NCI-H774 (cell line): ENCODE measurements around the gene ROBO1.
"Not testable (repeated sequence)": the region's sequence is repeated elsewhere in the genome, so short reads cannot be mapped to it uniquely, and the experiment has no call there.

ENCODE experiments used
- DNase-seq: peaks from one replicate; lab custom pipeline; 2025; lab: John Stamatoyannopoulos, UW

Gene ROBO1

DNA sequence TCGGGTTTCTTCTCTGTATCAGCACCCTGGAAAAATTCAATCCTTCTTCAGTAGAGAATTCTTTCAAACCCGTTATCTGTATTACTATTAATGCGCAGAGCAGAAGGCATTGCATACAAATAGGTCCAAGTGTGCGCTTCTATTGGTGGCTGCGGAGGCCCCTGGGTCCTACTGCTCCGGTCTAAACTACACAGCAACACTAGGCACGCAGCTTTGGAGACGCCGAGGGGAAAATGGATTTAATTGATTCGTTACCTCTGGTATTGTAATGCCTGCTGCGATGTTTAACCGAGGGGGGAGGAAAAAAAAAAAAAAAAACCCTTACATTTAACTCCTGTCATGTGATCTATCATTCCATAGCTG lies at the start of gene ROBO1:
ROBO1 (minus strand) TSS at position 94 of the 363 bp plus-strand sequence.
- DNase-seq = no peak

DNA sequence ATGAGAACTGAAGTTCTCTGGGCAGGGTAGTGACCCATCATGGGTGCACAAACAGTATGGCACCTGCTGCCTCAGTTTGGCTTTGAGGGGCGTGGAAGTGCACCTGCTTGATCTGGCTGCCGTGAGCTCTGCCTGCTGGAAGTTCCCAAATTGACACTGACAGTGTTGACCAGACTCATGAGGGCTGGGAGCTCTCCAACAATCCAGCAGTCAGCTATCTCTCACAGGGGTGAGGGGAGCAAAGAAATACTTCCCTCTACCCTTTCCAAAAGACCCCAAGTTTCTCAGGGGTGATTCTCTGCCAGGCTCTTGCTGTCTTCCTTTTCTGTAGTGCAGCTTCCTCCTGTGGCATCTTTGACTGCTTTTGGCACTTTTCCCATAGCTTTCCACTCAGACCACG lies 49.4 kb upstream of the ROBO1 start:
- no peak for DNase-seq

DNA sequence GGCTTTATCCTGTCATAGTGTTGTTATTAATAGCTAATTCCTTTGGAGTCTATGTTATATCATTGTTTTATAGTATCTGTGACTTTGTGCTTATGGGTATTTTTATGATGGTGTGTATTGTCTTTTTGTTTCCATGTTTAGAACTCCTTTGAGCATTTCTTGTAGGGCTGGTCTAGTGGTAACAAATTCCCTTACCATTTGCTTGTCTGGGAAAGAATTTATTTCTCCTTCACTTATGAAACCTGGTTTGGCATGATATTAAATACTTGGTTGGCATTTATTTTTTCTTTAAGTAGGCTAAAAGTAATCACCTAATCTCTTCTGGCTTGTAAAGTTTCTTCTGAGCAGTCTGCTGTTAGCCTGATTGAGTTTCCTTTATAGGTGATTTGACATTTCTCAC lies 47.7 kb upstream of the ROBO1 start:
- no peak for DNase-seq

DNA sequence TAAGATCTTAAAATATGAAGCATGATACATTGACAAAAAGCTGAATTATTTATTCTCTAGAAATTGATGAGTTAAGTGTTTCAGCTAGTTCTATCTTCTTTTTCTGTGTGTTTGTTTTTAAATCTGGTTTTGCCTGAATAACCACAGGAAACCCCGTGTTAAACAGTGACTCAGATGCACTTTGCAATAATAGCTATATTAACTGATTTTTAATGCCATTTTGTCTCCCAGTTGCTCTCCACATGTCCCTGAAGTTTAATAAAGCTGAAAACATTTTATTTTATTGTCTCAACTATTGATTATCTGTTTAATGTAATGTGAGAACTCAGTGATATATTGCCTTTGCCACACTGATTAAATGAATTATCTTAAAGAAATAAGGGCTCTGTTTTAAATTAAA lies 42.8 kb upstream of the ROBO1 start:
- DNase-seq = no peak

DNA sequence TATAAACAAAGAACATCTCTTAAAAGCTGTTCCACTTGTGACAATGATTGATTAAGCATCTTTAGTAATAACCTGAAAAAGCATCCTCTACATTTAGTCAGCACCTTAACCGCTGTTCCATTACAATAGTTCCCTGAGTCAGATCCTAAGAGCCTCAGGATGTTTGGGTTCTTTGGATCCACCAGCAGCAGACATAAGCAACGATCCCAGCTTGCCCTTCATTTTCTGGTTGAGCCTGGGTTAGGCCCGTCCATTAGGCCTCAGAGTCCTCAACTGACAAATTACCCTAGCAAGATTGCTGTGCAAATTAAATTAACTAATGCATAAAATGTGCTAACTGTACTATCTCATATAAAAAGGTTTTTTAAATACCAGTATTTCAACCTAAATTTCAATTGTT lies 42.3 kb upstream of the ROBO1 start:
- no peak for DNase-seq

DNA sequence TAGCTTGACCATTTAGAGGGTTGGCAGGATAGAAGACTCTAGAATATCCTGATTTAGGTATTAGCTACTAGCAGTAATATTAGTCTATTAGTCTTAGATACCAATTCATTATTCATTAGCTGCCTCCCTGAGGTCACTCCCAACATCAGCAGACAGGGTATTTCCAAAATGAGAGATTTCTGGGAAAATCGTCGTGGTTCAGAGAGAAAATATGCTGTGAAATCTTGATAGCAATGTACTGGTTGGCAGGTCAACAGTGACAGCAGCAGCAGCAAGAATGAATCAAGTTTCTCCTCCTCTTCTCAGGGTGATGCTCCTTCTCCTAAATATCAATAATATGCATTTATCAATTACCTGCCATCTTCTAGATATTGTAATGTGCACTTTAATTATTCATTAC lies 41.3 kb upstream of the ROBO1 start:
- no peak for DNase-seq

DNA sequence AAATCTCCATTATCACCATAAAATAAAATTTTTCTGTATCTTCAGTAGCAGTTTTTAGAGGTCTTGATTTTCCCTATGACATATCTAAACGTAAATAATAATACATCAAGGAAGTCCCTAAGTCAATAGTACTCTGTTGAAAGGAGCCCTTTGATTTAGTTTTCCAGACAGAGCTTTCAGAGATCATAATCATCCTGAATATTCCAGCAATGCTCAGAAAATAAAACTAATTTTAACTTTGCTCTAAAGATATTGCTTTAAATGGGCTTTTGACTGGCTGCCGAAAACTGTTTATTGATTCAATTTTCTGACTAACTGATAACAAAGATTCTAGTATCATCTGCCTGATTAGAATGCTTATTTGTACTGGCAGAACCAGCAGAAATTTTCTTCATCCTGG lies 40.7 kb upstream of the ROBO1 start:
- DNase-seq = no peak

DNA sequence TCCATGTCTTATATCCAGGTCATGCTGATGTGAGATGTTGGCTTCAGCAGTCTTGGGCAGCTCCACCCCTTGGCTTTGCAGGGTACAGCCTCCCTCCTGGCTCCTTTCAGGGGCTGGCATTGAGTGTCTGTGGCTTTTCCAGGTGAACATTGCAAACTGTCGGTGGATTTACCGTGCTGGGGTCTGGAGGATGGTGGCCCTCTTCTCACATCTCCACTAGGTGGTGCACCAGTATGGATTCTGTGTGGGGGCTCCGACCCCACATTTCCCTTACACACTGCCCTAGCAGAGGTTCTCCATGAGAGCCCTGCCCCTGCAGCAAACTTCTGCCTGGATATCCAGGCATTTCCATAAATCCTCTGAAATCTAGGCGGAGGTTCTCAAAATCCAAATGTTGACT lies 22.4 kb upstream of the ROBO1 start:
- DNase-seq = not testable (repeated sequence)

DNA sequence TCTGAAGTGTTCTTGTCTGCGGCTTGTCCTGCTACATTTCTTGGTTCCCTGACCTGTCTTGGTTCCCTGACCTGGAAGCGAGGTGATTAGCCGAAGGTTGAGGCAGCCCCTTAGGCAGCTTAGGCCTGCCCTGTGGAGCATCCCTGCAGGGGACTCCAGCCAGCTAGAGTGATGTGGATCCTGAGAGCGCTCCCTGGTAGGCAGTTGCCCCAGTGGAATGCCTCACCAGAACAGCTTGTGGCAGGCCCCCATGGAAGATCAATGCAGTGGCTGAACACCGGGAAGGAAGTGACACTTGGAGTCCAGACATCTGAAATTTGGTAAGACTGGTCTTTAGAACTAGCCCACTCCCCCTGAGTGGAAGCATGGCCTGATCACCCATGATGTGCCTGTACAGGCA lies 5.5 kb upstream of the ROBO1 start:
- no peak for DNase-seq

DNA sequence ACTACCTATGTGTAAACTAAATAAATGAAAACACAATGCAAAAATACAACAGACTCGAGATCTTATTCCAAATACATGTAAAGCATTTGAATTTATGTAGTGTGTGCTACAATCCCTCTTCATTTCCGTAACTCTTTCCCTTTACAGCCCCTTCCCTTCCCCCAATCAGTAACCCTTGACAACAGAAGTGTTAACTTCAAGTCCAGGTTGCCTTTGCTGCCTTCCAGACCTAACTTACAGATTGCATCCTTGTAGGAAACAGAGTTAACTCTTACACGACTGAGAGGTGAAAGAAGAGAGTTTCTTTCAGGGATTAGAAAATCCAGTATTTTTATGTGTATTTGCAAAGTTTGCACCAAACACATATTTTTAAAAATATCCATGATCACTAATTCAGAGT lies 1.4 kb upstream of the ROBO1 start:
- no peak for DNase-seq

DNA sequence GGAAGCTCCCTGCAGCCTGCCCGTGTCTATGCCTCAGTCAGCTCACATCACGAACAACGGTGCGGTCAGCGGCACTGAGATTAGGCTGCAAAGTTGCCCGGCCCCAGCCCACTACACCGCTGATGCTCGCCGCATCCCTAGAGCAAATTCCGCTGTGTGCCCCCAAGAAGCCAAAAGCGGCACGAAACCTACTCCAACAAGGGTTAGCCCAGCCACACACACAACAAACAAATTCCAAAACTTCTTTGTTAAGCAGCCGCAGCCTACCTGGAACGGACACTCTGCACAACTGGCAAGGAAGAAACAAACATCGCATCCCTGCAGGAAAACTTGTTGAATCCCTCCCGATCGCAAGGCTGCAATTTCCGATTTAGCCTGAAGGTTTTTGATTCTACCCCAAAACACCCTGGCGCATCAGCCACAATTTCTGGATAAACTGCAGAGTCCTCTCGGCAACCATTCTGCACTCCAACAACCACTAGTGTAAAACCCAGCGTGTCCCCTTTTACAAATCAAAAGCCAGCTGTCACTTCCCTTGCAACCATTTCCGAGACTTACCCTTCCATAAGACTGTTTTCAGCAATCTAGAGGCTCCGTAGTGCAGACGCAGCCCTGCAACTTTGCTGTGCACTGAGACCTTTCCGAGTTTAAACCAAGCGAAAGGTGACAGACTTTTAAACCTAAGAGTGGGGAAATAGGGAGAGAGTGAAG lies 449 bp downstream of the ROBO1 start:
- no peak for DNase-seq

DNA sequence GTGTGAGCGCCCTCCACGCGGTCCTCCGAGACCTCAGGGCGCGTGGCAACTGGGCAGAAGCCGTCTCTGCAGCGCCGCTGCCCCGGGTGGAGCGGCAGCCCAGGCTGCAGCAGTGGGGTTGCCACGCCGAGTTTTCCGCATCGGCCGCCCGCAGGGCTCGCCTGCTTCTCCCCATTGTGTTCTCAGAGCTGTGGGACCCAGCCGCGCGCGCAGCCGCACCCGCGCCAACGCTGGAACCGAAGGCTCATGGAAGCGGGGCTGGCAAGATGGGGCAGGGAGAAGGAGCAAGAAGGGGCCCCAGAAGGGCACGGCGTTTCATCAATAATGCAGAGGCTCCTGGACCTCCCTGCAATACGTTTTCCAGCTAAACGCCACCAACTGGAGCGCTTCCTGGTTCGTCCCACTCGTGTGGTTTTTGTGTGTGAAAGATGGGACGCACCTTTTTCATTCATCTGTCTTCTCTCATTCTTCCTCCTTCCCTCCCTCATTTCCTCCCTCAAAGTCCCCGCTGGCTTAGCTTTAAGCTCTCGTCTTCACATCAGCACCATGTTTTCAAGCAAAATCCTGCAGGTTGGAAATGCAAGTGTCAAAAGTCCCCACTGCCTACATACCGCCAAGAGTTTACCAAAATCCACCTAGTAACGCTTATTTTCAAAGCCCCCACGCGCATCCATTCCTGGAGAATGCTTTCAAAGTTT lies 1.2 kb downstream of the ROBO1 start:
- DNase-seq = no peak

DNA sequence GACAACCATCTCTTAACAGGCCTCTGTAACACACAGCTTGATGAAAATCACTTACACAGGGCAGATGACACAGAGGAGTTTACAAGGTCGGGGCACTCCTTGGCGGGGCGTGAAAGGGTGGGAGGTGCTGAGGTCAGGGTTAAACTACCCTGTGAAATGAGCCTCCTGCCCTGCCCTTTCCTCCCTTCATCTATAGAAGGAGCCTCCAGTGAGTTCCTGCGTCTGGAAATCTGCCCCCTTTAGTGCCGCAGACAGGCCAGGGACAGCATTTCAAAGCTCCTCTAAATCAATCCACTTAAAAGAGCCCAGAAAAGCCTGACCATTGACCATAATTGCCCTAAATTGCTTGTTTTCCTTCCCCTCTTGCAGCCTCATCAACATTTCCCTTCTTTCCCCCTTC lies 1.9 kb downstream of the ROBO1 start:
- DNase-seq = no peak

DNA sequence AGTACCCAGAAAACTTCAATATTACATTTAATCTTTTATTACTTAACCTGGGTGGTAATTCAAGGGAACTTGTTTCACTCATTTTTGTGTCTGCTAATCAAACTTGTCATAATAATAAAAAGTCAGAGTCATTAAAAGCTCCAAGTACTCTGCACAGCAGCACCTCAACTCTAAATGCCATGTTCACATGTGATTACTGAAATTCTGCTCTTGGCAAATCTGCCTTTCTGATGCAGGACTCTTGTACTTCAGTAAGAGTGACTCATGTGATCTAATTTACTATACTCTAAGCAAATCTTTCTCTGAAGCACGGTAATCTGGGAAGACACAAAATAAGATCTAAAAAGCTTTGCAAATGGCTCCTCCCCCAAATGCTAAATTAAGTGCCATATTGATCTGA lies 6.4 kb downstream of the ROBO1 start:
- DNase-seq = no peak

DNA sequence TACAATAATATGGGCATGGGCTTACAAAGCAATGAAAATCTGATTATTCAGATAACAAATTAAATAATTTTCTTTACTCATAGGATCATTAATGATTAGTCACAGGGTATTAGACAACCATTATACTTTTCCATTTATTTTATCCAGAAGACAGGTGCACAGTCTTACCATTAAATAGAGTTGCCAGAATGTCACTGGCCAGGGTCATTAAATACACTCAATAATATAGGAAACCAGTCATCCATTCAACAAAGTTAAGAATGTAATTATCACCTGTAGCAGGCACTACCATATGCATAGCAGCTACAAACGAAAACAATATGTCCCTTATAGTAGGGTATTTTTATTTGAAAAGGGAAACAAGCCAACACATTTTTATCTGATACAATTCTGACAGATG lies 16.1 kb downstream of the ROBO1 start:
- no peak for DNase-seq

DNA sequence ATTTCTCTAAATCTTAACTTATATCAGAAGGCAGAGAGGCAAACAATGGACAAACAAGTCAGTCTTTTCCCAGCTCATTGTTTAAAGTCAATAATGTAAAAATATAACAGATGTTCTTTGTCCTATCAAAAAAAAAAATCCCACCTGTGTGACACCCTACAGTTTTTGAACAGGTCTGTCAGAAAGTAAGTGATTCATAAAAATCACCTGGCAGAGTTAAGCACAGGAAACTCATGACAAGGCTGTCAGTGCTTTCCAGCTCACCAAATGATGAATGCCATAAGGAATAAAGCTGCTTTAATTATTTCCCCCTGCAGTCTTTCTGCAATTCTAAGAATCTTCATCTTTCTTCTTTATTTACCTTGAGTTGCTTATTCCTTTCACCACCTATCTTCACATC lies 30.3 kb downstream of the ROBO1 start:
- no peak for DNase-seq

DNA sequence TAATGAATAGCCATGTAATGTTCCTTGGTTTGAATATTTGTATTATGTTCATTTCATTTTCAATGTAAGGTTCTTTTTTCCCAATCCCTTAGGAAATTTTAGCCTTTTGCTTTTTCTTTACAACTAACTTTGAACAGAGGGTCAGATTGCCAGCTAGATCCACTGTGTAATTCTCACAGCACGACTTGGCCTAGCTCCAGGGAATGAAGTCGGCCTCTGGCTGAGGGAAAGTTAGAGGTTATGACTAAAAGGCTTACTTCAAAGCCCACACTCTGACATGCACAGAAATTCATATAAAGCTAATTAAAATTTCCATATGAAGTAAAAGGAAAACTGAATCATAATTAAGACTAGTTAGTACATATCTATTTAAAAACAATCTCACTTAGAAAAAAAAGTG lies 38.7 kb downstream of the ROBO1 start:
- no peak for DNase-seq

DNA sequence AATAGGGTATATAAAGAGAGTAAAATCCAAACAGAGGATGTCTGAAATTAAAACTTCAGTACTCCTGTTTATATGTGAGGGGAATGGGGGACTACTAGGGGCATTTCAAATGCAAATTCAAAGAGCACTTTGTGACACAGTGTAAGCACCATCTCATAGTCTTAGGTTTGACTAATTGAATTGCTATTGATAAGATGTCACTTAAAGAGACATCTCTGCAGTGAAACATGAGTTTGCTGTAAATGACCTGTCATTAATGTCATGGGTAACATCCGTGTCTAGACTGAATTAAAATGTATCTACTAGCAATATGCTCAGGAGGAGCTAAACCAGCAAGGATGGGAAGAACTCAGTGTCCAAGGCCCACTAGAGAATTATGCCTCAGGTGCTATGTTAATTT lies 41.0 kb downstream of the ROBO1 start:
- DNase-seq = no peak

DNA sequence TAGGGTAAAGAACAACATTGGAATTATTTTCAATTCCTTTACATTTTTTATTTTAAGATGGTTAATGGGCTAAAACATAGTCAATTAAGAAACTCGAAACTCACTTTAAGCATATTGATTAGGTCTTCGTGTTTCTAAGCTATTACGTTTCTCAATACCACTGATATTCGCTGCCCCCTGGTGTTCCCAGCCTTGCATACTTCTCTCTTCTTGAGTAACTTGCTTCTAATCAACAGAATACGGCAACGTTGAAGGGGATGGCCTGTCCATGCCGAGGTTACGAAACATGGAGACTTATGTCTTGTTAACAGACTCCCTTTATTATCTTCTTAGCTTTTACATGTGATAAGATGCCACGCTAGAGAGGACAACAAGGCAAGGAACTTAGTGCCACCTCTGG lies 43.6 kb downstream of the ROBO1 start:
- DNase-seq = no peak

DNA sequence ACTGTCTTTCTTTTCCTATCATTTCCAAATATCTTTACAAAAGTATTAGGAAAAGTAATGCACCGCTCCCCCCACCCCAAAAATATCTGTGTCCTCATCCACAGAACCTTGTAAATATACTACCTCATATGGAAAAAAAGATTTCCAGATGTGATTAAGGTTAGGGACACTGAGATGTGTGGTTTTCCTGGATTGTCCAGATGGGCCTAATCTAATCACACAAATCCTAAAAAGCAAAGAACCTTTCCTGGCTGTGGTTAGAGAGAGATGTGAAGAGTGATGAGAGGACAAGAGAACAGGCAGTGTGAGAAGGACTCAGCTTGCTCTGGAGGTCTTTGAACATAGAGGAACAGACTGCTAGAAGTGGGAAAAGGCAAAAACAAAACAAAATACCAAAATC lies 77.7 kb downstream of the ROBO1 start:
- no peak for DNase-seq

DNA sequence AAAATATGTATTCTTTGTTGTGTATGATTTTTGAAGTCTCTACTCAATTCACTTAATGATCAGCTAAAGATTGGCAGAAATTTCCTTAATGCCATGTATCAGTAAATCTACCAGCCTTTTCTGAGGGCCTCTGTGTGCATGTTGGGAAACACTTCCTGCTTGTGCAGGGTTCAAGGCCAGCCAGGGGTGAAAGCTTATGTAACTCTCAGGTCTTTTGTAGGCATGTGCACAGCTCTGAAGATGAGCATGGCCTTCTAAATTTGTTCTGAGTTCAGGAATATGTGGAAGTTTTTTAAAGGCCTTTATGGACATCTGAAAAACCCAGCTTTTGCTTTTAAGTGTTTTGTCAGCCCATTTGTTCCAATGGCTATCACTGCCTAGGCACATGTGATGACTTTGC lies 82.7 kb downstream of the ROBO1 start:
- DNase-seq = no peak

DNA sequence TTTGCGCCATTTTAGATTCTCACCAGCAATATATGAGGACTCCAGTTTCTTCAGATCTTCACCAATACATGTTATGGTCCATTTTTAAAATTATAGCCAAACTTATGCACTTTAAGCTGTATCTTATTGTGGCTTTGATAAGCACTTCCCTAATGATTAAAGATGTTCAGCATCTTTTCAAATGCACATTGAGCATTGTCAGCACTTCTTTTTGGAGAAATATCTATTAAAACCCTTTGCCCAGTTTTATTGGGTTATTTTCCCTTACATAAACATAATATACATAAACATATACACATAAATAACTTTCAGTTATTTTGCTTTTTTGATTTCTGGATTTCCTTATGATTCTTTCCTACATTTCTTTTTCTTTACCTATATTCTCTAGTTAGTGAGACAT lies 83.8 kb downstream of the ROBO1 start:
- DNase-seq = no peak

DNA sequence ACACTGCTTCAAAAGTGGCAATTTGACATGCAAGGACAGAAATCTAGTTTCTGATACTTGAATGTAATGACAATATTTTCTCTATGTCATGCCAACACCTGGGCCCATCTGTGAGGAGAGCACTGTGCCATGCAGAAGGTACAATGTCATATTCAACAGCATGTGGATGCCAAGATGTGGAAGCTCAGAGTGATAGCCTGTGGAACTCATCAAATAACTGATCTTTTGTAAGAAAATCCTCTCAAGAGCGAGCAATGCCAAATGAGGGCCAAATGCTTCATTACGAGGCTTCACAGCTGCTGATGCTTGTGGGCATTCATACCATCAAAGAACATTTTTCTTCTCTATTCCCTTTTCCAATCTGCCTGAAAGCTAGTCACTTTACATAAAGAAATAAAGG lies 95.1 kb downstream of the ROBO1 start:
- no peak for DNase-seq

DNA sequence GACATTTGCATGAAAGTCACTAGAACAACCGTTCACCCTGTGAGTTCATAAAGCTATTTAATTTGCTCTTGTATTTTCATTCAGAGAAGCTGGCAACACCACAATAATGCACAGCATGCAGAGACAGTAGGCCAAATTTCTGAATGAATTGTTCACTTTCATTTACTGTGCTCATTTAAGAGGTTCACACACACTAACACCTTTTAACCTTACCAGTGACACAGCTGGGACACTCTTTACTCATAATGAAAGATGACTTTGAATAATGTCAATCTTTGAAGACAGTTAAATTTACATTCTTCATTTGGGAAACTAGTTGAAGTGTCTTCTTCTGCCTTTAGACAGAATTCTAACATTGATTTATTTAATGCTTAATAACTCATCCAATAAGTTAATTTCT lies 95.7 kb downstream of the ROBO1 start:
- DNase-seq = no peak
